GM21825 (cell line): ENCODE results near the gene BTC.
"Not testable (repeated sequence)": the region's sequence is repeated elsewhere in the genome, so short reads cannot be mapped to it uniquely, and the experiment has no call there.

Experiments
- ATAC-seq: cut with Tn5 transposase; IDR thresholded peaks from one replicate; pipeline ENCODE4 v1.9.1; 2021; ENCODE audit warnings: mild to moderate bottlenecking, moderate library complexity; ENCODE audit not compliant: unreplicated experiment

The BTC gene

GRCh38 chr4:74794382-74795010 is at the start of gene BTC:
BTC (minus strand) TSS chr4:74794523; CDS start chr4:74794325, 198 bp downstream.
- no peak for ATAC-seq

GRCh38 chr4:74840936-74841509 is 46.7 kb upstream of the BTC start:
- no peak for ATAC-seq

- ATAC-seq = no peak
Observed at GRCh38 chr4:74838746-74839370, 44.5 kb upstream of the BTC start.

- ATAC-seq = no peak
Observed at GRCh38 chr4:74830928-74831327, 36.6 kb upstream of the BTC start.

- no peak for ATAC-seq
Observed at GRCh38 chr4:74823194-74823593, 28.9 kb upstream of the BTC start.

DNA sequence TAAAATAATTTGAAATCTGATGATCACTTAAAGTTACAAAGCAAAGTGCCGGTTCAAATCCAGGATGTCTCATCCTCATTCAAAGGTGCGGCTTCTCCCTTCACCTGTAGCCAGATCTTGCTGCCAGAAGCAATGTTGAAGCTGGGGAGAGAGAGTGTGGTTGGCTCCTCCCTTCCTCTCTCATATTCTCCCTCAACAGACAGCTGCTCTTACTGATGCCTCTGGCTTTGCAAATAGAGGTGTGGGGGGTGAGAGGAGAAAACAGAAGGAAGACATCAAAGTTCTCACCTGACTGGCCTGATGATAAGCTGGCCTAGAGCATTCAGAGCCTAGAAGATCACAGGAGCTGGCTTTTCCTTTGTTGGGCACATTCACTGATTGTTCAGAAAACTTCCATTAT is 28.3 kb upstream of the BTC start:
- ATAC-seq = no peak

DNA sequence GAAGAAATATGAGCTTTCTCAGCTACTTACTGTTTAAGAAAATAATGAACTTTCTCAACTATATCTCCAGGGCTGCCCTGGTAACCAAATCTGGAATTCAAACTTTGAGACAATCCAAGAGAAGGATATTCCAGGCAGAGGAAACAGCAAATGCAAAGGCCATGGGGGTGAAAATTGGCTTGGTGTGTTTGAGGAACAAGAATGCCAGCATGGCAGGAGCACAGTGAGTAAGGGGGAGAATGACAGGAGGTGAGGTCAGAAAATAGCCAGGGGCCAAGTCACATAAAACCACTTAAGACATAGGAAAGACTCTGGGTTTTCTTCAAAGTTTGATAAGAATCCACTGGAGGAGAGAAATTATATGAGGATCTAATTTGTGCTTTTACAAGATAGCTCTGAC is 27.2 kb upstream of the BTC start:
- no peak for ATAC-seq

GRCh38 chr4:74814052-74814451 is 19.7 kb upstream of the BTC start:
- no peak for ATAC-seq

DNA sequence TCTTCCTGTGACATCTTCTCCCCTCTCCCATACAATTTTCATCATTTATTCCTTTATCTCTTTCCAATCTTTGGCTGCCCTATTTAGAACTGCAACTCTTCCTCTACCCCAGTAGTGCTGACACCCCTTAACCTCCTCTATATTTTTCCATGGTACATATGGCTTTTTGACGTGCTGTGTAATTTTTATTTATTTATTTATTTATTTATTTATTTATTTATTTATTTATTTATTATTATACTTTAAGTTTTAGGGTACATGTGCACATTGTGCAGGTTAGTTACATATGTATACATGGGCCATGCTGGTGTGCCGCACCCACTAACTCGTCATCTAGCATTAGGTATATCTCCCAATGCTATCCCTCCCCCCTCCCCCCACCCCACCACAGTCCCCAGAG is 17.7 kb upstream of the BTC start:
- not testable (repeated sequence) for ATAC-seq

GRCh38 chr4:74805601-74806000 is 11.3 kb upstream of the BTC start:
- ATAC-seq = no peak

GRCh38 chr4:74800310-74800709 is 6.0 kb upstream of the BTC start:
- no peak for ATAC-seq

DNA sequence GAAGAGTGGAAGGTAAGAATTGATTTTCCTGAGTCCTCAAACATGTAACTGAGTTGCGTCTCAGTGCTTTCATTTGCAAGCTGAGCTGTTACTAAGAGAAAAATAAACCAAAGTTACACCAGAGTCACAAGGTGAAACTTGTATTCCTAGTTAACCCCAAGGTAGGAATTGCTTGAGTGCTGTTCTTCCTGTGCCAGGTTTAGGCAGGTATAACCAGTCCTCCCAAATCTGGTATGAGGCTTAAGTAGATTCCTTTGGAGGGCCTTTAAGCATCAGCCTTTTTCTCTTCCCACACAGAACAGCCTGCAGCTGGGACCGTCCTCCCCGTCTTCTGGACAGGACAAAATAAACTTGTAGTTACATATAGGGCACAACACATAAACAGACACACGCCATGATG is 2.3 kb upstream of the BTC start:
- no peak for ATAC-seq

DNA sequence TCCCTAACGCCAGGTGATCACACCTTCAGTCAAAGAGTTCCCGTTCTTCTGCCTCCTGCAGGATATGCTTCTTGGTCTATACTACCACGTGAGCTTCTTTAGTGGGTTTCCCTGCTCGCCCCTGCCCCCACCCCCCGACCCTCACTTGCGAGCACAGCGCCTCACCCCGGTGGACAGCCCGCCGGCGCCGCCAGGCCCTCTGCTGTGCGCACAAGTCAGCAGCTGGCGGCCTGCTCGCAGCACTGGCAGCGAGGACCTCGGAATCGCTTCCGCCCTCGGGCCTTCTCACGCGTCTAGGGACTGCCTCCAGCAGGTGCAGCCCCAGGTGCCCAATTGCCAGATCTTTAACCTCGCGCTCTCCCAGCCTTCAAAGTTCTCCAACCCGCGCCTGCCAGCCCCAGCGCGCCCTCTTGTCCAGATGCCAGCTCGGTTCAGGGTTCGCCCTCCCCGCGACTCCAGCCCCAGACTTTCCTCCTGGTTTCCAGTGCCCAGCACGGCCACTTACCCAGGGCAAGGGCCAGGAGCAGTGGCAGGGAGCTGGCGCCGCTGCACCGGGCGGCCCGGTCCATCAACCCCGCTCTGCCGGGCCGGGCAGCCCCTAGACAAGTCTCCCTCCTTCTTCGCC is 454 bp downstream of the BTC start:
- no peak for ATAC-seq

DNA sequence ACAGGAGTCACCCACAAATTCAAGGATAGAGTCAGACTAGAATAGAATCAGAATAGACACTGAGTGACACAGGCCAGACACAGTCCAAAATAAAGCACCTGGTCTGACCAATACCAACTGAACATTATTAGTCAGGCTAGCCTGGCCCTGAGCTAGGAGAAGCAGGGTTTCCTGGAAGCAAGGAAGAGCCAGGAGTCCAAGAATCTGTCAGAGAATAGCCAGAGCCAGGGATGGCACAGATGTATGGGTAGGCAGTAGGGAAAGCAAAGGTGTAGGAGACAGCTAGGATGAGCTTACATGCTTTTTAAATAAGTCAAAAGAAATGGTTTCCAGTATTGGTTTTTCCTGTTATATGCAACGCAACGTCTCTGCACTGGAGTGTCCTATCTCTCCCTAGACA is 3.7 kb downstream of the BTC start:
- ATAC-seq = no peak

- ATAC-seq = no peak
Observed at GRCh38 chr4:74789518-74789917, 4.8 kb downstream of the BTC start.

- ATAC-seq = no peak
Observed at GRCh38 chr4:74777531-74777930, 16.8 kb downstream of the BTC start.

DNA sequence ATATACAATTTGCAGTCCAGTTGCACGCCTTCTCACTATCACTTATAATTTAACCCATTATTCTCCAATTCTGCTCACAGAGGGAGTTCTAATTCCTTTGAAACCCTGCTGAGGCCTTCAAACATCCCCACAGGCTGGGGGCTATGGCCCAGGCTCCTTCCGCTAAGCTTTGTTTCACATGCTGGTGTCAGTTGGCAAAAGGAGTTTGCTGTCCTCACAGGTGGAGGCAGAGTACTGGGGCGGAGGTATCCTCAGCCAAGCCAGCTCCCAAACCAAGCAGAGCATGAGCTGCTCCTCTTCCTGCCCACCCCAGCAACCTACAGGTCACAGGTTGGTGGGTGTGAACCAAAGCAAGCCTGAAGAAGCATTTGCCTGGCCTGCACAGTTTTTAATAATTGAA is 21.5 kb downstream of the BTC start:
- no peak for ATAC-seq

DNA sequence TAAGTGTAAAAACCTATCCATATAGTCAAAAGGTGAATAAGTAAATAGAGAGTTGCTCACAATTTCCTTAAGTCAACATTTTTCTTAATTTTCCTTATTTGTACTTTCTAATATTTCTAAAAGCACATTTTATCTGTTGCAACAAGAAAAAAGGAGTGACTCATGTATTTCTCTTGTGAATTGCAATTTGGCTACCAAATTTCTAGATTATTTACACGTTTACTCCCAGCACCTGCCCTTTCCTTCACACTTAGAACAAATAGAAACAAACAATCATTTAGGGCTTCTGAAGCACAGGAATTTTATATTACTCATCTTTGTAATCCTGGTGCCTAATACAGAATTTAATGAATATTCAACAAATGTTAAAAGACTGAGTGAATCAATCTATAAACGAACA is 22.2 kb downstream of the BTC start:
- ATAC-seq = no peak

DNA sequence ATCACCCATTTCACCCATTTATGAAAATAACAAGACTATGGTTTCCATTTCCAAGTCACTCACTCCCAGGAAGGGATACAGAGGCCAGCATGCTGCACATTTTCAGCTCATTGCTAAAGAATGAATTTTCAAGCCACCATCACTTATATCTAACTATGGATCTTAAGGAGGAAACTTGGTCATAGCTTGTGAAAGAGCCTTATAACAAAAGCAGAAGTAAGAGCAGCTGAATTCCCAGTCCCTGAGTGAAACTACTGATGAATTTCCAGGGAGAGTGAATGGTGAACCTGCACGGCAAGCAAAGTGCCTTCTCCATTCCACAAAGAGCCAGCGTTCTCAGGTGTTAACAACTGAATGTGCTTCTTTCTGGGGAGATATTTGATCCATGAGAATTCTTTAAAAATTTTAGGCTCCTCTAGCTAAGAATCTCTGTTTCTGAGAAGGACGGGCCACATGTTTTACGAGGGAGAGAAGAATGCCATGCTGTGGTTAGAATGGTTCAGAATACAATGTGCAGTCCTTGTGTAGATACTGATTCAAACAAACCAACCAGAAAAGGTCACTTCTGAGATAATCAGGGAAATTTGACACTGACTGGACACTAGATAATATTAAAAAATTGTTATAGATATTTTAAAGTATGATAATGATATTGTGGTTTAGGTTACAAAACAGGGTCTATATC is 24.0 kb downstream of the BTC start:
- ATAC-seq = no peak

DNA sequence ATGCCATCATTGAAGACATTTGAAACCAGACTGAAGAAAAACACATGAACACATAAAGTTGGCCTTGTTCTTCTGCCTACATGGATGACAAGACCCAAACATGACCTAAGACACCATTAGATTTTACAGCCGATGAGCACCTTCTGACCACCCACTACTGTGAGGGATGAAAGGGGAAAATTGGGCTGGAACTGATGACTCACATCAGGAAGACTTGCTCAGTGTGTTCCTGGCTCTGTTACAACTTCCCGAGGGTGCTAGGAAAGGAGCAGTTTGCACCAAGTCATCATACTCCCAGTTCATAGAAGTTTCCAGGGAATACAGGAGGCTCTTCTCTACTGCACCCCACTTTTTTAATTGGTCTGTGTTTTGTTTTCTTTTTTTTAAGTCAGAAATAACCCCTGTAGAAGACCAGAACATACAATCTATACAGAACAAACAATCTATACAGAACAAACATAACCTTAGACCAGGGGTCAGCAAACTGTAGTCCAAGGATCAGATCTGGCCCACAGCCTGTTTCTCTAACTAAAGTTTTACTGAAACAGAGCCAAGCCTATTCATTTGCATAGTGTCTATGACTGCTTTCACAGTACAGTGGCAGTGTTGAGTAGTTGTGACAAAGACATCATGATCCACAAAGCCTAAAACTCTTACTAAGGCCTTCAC is 25.3 kb downstream of the BTC start:
- ATAC-seq = no peak

GRCh38 chr4:74764119-74764518 is 30.2 kb downstream of the BTC start:
- no peak for ATAC-seq
